Skeletal muscle tissue (tissue), 4 donors: ENCODE measurements around the gene OSBPL9. TPM values are rescaled to one million over a fixed set of nuclear protein-coding genes. Genes with fewer than 3 reads are reported as not detected.

ENCODE experiments used
- H3K27ac ChIP-seq: one replicate; pipeline ENCODE4 v1.7.0; 2013; ENCODE audit warnings: mild to moderate bottlenecking, low read depth, low read length, inconsistent platforms
- H3K27me3 ChIP-seq, 3 donors: one replicate each; pipeline ENCODE4 v1.7.0; 2013; ENCODE audit warnings: low read length in 3 of 3; ENCODE audit not compliant: control insufficient read depth in 3 of 3, insufficient read depth in 3 of 3
- H3K36me3 ChIP-seq, 3 donors: one replicate each; pipeline ENCODE4 v1.7.0; 2013; ENCODE audit warnings: low read length in 3 of 3; ENCODE audit not compliant: control insufficient read depth in 3 of 3, insufficient read depth in 3 of 3
- H3K4me1 ChIP-seq, 3 donors: one replicate each; pipeline ENCODE4 v1.7.0; 2013; ENCODE audit warnings: low read length in 3 of 3, mild to moderate bottlenecking in 3 of 3; ENCODE audit not compliant: control insufficient read depth in 3 of 3, insufficient read depth in 3 of 3
- H3K4me3 ChIP-seq, 3 donors: one replicate each; pipeline ENCODE4 v1.7.0; 2013; ENCODE audit warnings: low read length in 3 of 3
- H3K9ac ChIP-seq, 3 donors: one replicate each; pipeline ENCODE4 v1.7.0; 2013; ENCODE audit warnings: low read length in 3 of 3, mild to moderate bottlenecking in 3 of 3, moderate library complexity in 2 of 3, low read depth in 1 of 3
- H3K9me3 ChIP-seq, 3 donors: one replicate each; pipeline ENCODE4 v1.7.0; 2013; ENCODE audit warnings: low read length in 3 of 3; ENCODE audit not compliant: control insufficient read depth in 3 of 3
- total RNA-seq: library from RNA; depleted of rRNA; stranded (reverse); fragments of >200 nt; gene quantifications from one replicate; pipeline ENCODE4 v1.2.3, GENCODE V29; 2014
- donor health status: Osteomylitis.

The OSBPL9 gene, protein sequence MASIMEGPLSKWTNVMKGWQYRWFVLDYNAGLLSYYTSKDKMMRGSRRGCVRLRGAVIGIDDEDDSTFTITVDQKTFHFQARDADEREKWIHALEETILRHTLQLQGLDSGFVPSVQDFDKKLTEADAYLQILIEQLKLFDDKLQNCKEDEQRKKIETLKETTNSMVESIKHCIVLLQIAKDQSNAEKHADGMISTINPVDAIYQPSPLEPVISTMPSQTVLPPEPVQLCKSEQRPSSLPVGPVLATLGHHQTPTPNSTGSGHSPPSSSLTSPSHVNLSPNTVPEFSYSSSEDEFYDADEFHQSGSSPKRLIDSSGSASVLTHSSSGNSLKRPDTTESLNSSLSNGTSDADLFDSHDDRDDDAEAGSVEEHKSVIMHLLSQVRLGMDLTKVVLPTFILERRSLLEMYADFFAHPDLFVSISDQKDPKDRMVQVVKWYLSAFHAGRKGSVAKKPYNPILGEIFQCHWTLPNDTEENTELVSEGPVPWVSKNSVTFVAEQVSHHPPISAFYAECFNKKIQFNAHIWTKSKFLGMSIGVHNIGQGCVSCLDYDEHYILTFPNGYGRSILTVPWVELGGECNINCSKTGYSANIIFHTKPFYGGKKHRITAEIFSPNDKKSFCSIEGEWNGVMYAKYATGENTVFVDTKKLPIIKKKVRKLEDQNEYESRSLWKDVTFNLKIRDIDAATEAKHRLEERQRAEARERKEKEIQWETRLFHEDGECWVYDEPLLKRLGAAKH
- 80.9 TPM for total RNA-seq

DNA sequence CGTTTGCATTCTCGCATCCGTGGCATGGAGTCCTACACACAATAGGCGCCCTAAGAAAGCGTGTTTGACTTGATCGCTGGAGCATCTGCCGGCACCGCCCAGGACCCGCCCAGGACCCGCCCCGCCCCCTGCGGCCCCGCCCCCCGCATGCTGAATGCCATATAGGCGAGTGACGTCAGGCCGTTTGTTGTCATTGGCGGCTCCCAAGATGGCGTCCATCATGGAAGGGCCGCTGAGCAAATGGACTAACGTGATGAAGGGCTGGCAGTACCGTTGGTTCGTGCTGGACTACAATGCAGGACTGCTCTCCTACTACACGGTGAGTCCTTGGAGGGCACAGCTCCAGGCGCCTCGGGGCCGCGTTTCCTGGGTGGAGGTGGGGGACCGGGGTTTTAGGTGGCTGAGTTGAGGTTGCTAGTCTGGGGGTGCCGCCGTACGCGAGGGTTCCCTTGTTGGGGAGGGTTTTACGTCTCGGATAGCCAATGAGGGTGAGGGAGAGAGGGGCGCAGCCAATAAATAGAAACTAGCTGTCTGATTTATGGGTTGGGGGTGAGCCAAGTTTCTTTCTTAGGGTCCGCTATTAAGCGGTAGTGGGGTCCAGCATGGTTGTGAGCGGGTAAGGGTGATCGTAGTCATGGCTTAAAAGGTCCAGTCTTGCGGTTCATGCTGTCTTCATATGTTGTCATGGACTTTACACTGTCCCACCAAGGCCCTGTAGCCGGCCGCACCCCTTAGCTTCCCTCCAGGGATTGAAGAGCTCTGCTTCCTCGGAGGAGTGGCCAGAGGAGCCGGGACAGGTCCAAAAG, at the start of gene OSBPL9:
OSBPL9 (plus strand) TSS at position 190 of the 806 bp plus-strand sequence; CDS start at position 209, 19 bp downstream.
- H3K27ac ChIP-seq, result peak within 1 kb of the TSS; percentile 97
- H3K36me3 ChIP-seq, result peaks cover 0 to 3% (median 0%) of the 10 kb centered on the region in 3 donors
- H3K9ac ChIP-seq, result peak within 1 kb of the TSS; percentile 93 to 98 (median 95)
- peak within 1 kb of the TSS; percentile 92 to 99 (median 95) for H3K4me3 ChIP-seq
- peaks cover 37 to 44% (median 38%) of the 10 kb centered on the region in 3 donors for H3K4me1 ChIP-seq
- no peaks in the 10 kb centered on the region for H3K9me3 ChIP-seq
- no peaks in the 10 kb centered on the region for H3K27me3 ChIP-seq

DNA sequence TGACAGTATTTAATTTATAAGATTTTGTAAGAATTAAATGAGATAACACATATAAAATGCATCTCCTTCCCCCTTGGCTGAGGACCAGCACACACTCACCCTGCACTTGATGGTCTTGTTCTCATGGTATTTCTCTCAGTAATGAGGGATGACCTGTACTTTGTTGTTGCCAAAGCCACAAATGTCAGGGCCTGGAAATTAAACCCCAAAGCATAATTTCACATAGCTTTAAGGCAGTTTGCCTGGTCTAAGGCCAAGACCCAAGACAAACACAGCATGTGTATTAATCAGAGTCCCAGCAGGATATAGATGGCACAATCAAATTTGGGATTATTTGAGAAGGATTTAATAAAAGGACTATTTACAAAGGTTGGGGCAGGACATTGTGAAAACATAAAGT, 49.2 kb upstream of the OSBPL9 start:
- Histone ChIP-seq H3K27ac (no peak overlapping the region), H3K36me3 (no peaks in the 10 kb centered on the region), H3K9ac (no peak overlapping the region), H3K27me3 (no peaks in the 10 kb centered on the region), H3K9me3 (no peaks in the 10 kb centered on the region), H3K4me1 (peaks cover 47 to 56% (median 47%) of the 10 kb centered on the region in 3 donors), H3K4me3 (no peak overlapping the region)

DNA sequence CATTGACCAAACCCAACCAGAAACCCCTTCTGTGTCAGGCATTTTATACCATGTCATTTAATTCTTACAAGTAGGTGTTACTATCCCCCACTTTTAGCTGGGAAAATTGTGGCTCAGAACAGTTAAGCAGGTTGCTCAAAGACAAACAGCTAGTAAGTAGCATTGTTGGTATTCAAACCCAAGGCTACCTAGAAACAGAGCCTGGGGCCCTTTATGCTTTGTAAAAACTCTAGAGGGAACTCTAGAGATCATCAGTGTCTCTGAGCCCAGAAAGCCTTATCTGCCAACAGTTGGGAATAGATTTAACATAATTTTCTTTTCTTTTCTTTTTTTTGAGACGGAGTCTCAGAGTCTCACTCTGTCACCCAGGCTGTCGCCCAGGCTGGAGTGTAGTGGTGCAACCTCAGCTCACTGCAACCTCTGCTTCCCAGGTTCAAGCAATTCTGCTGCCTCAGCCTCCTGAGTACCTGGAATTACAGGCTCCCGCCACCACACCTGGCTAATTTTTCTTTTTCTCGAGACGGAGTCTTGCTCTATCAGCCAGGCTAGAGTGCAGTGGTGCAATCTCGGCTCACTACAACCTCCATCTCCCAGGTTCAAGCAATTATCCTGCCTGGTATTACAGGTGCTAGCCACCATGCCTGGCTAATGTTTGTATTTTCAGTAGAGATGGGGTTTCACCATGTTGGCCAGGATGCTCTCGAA, 48.5 kb upstream of the OSBPL9 start:
- H3K27ac ChIP-seq, result no peak overlapping the region
- H3K9ac ChIP-seq, result no peak overlapping the region

DNA sequence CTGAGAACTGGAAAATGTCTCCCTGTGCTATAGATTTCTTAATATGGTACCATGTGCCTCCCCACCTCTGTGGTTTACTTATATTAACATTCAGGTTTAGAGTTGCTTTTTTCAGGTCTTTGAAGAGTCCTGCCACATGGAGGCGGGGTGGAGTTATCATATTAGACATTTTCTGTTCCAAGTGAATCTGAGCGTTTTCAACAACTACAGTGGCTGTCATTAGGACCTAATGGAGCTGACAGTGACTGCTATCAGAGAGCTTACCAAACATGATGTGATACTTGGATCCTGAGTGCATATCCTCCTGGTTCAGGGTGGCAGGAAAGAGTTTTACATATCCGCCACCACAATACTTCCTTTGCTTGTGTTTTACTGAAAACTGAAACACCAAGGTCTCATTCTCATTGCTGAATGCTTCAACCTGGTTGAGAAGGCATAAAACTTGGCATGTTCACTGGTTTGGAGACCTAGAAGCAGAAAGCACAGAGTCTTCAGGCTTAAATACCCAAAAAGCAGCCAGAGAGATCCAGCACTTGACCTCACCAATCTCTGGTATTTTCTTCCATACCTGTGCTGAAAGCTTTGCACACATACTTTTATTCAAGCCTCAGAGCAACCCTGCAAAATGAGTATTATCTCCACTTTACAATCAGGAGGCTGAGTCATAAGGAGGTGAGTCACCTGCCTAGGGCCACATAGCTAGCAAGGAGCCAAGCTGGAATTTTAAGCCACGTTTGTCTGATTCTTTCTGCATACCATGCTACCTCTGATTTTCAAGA, 47.4 kb upstream of the OSBPL9 start:
- Histone ChIP-seq H3K36me3 (no peaks in the 10 kb centered on the region), H3K9ac (no peak overlapping the region), H3K27me3 (no peaks in the 10 kb centered on the region), H3K9me3 (no peaks in the 10 kb centered on the region), H3K4me3 (no peak overlapping the region), H3K4me1 (peaks cover 34 to 46% (median 34%) of the 10 kb centered on the region in 3 donors), H3K27ac (no peak overlapping the region)

More for the DNA sequence above, 48.5 kb upstream of the OSBPL9 start:
- Histone ChIP-seq H3K4me3 (no peak overlapping the region), H3K36me3 (no peaks in the 10 kb centered on the region), H3K27me3 (no peaks in the 10 kb centered on the region), H3K9me3 (no peaks in the 10 kb centered on the region), H3K4me1 (peaks cover 40 to 53% (median 42%) of the 10 kb centered on the region in 3 donors)

DNA sequence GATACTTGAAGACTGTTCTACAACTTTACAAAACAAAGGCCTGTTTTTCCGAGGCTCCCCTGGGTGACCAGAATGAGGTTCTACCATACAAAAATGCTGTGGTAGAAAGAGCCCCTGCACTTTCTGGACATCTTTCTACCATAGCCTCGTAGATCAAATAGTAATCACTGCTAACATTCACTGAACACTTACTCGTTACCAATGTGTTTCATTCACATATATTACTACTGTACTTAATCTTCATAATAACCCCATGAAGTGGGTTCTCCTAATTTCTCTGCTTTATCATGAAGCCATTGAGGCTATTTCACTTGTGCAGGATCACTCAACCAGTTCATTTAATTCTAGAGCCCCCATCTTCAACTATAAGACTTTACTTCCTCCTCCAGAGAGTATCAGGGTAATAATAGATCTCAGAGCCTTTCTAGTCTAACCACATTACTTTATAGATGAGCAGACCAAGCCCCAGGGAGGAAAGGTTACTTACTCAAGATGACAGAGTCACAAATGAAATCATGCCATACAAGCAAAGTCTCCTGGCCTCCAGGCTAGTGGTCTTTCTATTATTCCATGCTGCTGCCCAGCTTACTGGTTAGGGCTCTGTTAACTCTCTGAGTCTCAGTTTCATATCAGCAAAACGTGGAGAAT, 46.7 kb upstream of the OSBPL9 start:
- Histone ChIP-seq H3K27me3 (no peaks in the 10 kb centered on the region), H3K4me1 (peaks cover 32 to 46% (median 34%) of the 10 kb centered on the region in 3 donors), H3K9me3 (no peaks in the 10 kb centered on the region), H3K27ac (no peak overlapping the region), H3K36me3 (no peaks in the 10 kb centered on the region), H3K4me3 (no peak overlapping the region), H3K9ac (no peak overlapping the region)

DNA sequence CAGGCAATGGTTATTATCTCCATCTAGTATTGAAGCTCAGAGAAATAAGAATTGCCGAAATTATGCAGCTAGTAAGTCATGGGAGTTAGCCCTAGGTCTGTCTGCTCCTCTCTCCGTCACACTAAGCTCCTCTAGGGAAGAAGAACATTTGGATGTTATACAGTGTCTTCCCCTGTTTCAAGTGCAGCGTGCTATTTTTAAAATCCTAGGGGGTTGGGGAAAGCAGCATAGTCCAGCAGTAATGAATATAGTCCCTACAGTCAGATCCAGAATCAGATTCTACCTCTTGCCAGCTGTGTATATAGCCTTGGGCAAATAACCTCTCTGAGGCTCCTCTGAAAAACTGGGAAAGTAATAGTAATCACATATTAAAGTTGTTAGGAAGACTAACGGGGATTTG, 44.5 kb upstream of the OSBPL9 start:
- peak overlapping the region in 2 of 3 donors; percentile 6 to 8 for H3K4me3 ChIP-seq
- no peaks in the 10 kb centered on the region for H3K27me3 ChIP-seq
- peak overlapping the region in 2 of 3 donors; percentile 36 to 47 for H3K9ac ChIP-seq
- peaks cover 30 to 41% (median 32%) of the 10 kb centered on the region in 3 donors for H3K4me1 ChIP-seq
- no peaks in the 10 kb centered on the region for H3K36me3 ChIP-seq
- H3K9me3 ChIP-seq, result no peaks in the 10 kb centered on the region
- peak overlapping the region; percentile 43 for H3K27ac ChIP-seq

DNA sequence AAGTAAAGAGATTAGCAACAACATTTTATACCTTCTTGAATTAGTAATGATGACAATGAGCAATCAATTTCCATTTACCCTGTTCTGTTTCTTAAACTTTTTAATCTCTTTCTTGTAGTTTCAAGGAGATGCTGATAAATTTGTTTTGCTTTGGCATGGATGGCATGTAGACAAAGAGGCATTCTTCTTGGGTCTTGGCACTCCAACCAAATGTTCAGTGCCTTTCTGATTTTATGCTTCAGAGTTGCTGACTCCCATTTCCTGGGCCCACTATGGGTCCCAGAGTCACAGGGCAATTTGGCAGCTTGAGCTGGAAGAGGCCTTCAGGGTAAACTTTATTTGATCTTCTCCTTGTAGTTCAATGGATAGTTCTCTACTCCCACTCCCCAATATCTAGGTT, 42.1 kb upstream of the OSBPL9 start:
- H3K9me3 ChIP-seq, result no peaks in the 10 kb centered on the region
- H3K36me3 ChIP-seq, result no peaks in the 10 kb centered on the region
- H3K4me1 ChIP-seq, result peaks cover 13 to 18% (median 15%) of the 10 kb centered on the region in 3 donors
- H3K27me3 ChIP-seq, result no peaks in the 10 kb centered on the region
- H3K9ac ChIP-seq, result no peak overlapping the region
- no peak overlapping the region for H3K4me3 ChIP-seq
- no peak overlapping the region for H3K27ac ChIP-seq

DNA sequence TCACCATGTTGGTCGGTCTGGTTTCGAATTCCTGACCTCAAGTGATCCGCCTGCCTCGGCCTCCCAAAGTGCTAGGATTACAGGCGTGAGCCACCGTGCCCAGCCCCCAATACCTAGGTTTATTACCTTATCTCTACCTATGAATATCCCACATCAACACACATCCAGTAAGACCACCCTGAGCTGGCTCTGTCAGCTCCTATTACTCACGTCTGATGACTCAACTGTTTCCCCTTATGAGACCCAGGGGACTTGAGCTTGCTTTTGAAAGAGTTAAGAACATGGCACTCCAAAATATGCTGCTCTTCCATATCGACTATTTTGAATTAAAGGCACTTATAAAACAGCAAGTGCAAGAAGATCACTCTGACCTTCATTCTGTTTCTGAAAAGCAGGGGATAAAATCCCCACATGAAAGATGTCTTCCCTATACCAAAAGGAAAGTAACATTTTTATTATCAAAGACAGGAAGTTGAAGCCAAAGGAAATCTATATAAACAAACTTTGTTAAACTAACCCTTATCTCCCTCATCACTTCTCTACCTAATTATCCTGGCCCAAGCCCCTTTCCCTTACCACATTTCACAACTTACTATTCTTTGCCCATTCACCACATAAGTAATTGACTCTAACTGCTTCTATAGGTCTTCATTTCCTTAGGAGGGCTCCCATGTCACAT, 41.3 kb upstream of the OSBPL9 start:
- H3K27ac ChIP-seq, result no peak overlapping the region
- no peaks in the 10 kb centered on the region for H3K27me3 ChIP-seq
- no peaks in the 10 kb centered on the region for H3K36me3 ChIP-seq
- no peaks in the 10 kb centered on the region for H3K9me3 ChIP-seq
- no peak overlapping the region for H3K4me3 ChIP-seq
- H3K9ac ChIP-seq, result no peak overlapping the region
- H3K4me1 ChIP-seq, result peaks cover 9 to 13% (median 11%) of the 10 kb centered on the region in 3 donors
